ENCODE results near the gene TMOD3.
"Not testable (repeated sequence)": the region's sequence is repeated elsewhere in the genome, so short reads cannot be mapped to it uniquely, and the experiment has no call there.

The TMOD3 gene
- total RNA-seq, result 114 to 130 (median 118) reads per million in 4 donors

DNA sequence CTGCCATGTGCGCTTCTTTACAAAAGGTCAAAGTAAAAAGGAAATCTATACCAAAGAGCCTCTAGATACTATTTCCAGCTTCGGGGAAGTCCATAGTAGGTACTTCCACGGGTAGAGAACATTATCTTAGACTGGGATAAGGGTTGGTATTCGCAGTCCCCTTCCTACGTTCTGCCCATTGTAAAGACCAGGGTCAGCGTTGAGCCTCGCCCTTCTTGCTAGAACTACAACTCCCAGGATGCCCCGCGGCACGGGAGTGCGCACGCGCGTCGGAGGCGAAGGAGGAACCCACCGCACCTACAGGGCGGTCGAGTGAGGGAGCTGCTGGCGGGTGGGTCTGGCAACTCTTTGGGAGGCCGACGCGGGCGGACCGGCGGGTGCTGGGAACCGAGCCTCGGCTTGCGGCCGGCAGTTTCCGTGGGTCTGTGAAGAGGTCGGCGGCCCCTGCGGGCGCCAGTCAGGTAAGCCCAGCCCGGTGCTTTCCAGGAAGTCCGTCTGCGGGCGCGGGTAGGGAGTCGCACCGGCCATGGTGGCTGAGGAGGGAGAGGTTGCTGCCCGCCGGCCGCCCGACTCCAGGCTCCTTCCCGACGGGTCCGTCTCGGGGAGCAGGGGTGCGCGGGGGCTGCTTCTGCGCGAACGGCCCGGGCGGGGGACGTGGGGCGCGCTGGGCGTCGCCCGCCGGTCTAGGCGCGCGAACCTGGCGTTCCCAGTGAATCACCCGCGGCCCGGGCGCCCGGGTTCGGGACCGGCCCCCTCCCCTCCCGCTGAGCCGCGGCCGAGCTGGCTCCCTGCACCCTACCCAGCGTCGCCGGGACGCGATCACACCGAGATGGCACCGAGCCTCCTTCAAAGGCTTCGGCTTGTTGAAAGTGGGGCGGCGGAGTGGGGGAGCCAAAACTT is at the start of gene TMOD3:
TMOD3 (plus strand) TSS at position 278 of the 900 bp plus-strand sequence. CDS start 33,232 bp downstream, outside the sequence.
- peak; percentile 76 to 89 (median 81) for DNase-seq

- no peak for DNase-seq
Observed at GRCh38 chr15:51780636-51781035, 48.8 kb upstream of the TMOD3 start.

GRCh38 chr15:51781506-51781905 is 47.9 kb upstream of the TMOD3 start:
- DNase-seq, result no peak

DNA sequence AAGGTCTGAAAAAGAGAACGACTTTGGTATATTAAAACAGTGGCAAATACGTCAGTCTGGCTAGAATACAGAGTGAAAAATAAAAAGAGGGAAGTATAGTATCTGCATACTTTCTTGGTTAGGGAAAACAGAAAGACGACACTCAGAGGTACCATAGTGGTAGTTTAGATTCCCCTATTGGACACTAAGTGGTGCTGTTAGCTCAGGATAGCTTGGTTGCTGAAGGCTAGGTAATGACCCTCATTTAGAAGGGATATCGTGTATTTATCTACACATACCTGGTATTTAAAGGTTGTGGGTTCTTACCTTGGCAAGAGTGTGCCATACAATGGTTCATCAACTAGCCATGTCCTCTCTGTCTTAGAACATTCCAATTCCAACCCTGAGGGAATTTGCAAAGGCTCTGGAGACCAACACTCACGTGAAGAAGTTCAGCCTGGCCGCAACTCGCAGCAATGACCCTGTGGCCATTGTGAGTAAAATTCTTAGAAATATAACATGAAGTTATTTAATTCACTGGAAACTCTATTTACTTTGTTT is 47.0 kb upstream of the TMOD3 start:
- no peak for DNase-seq

DNA sequence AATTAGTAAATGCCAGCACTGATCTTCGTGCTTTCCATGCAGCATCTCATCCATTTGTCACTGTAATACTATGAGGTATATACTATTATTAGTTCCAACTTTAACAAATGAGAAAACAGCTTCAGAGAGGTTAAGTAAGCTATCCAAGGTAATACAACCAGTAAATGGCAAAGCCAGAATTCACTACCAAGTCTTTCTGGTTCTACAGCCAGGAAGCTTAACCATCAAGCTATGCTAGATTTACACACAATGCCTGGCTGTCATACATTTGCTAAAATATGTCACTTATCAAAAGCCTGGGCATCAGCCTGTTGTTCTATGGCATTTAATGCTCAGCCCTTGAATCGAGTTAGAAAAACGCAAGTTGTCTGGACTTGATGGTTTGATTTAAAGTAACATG is 45.5 kb upstream of the TMOD3 start:
- no peak for DNase-seq

DNA sequence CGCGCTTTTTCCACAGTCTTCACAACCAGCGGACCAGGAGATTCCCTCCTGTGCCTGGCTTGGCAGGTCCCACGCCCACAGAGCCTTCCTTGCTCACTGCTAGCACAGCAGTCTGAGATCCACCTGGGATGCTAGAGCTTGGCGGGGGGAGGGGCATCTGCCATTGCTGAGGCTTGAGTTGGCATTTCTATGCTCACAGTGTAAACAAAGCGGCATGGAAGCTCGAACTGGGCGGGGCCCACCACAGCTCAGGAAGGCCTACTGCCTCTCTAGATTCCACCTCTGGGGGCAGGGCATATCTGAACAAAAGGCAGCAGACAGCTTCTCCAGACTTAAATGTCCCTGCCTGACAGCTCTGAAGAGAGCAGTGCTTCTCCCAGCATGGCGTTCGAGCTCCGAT is 42.3 kb upstream of the TMOD3 start:
- DNase-seq, result not testable (repeated sequence)

GRCh38 chr15:51792474-51792873 is 37.0 kb upstream of the TMOD3 start:
- DNase-seq, result not testable (repeated sequence)

- no peak for DNase-seq
Observed at GRCh38 chr15:51793521-51794305, 35.7 kb upstream of the TMOD3 start.

DNA sequence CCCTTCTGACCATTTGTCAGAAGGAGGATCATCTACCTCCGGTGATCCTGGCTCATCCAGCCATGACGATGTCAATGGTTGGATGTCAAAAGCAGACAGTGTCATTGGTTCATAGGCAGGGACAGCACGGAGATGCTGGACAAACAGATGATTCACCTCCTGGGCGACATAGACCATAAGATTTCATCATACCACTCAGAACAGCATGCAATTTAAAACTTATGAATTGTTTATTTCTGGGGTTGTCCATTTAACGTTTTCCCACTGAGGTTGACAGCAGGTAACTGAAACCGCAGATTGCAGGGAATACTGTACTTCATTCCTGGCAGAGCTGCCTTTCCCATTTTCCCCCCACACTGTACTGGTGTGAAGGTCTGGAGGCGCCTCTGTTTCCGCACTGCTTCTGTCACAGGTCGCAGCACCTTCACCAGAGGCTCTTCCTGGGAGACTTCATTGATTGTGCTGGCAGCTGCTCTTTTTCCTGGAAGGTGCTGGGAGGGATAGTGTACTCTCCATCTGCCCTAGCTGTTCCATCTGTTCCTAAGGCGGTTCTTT is 32.5 kb upstream of the TMOD3 start:
- no peak for DNase-seq

- DNase-seq, result no peak
Observed at GRCh38 chr15:51798281-51798680, 31.2 kb upstream of the TMOD3 start.

GRCh38 chr15:51799282-51800252 is 29.9 kb upstream of the TMOD3 start:
- no peak for DNase-seq

DNA sequence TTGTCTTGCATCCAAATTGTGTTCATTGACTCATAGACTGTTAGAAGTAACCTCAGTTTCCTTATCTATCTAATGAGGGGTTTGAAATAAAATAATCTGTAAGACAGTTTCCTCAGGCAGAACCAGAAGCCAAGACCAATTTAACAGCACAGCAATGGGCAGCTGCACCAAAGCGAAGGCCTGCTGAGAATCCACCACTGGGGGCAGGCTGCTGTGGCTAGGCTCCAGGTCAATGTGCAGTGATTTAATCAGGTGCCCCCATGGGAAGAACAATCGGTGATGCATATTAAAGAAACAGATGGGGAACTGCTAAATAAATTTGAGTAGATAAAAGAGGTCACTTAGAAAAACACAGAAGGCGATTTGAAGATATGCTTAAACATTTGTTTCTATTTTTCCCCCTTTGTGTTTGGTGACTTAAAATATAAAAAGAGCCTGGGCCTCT is 28.0 kb upstream of the TMOD3 start:
- no peak for DNase-seq

- no peak for DNase-seq
Observed at GRCh38 chr15:51802593-51802992, 26.9 kb upstream of the TMOD3 start.

DNA sequence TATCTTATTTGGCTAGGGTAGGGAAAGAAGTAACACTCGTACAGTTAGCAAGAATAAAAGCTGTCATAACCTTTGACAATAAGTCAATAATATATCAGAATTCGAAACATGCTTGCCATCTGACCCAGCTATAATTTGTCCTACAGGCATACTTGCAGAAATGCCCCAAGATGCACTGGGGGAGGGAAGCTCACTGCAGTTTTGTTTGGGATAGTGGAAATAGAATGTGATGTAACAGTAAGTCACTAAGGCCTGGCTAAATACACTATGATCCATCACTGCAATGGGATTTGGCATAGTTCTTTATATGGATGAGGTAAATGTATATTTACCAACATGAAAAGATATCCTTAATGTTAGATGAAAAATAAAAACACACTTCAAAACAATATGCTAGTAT is 25.5 kb upstream of the TMOD3 start:
- DNase-seq, result no peak

GRCh38 chr15:51806123-51806522 is 23.3 kb upstream of the TMOD3 start:
- no peak for DNase-seq

- no peak for DNase-seq
Observed at GRCh38 chr15:51809457-51809856, 20.0 kb upstream of the TMOD3 start.

GRCh38 chr15:51812598-51812997 is 16.9 kb upstream of the TMOD3 start:
- no peak for DNase-seq

DNA sequence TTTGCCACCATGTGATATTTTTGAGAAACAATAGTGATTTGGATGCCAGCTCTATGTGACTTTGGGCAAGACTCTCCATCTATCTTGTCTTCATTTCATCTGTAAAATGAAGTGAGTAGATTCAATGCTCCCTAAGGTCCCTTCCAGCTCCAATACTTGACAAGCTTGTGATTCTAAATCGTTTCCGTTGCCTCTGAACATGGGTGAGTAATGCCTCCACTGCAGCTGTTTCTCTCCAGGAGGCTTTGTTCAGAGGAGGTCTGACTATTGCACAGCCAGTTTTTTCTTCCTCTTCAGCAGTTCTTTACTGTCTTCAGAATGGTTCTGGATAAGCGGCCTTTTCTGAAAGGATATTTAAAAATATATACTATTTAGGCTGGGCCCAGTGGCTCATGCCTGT is 14.8 kb upstream of the TMOD3 start:
- DNase-seq, result no peak

- DNase-seq, result no peak
Observed at GRCh38 chr15:51816611-51817010, 12.8 kb upstream of the TMOD3 start.

GRCh38 chr15:51818150-51818549 is 11.3 kb upstream of the TMOD3 start:
- no peak for DNase-seq

DNA sequence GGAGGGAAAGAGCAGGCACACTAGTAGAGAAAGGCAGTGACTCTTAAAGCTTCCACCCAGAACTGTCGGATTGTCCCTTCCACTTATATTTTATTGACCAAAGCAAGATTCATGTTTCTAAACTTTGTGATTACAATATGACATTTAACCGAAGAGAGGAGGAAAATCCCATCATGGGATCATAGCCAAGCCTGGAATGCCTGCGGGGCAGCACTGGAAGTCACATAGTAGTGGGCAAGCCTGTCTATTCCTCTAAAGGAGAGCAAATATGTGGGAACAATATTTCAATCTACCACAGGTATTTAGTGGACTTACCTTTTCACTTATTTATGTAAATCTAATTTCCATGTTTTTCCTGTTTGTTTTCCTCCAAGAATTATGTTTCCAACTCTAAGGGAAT is 3.8 kb upstream of the TMOD3 start:
- no peak for DNase-seq
